GM23338 (cell line): ENCODE data around the gene KDM1A. TPM values are rescaled to one million over a fixed set of nuclear protein-coding genes. Genes with fewer than 3 reads are reported as not detected.

Experiments
- ATAC-seq: fragments of 200-7000 bp; cut with Tn5 transposase; 3 replicates; pipeline ENCODE4 v1.9.1; 2020
- DNase-seq: peaks from one replicate; pipeline ENCODE4 v3.0.0-alpha.2; 2015; ENCODE audit warnings: low spot score
- H2AFZ ChIP-seq: fragments of 200-600 bp; sonication (generic); 2 replicates; pipeline ENCODE4 v1.8.0; 2016; ENCODE audit warnings: antibody characterized with exemption, mild to moderate bottlenecking, moderate library complexity
- H3F3A ChIP-seq: fragments of 200-600 bp; sonication (generic); replicated peaks from 2 replicates; pipeline ENCODE4 v1.8.0; 2017; ENCODE audit warnings: antibody characterized with exemption, mixed run types, low read depth
- H3K27ac ChIP-seq: fragments of 200-600 bp; sonication (generic); 2 replicates; pipeline ENCODE4 v1.6.1; 2016; ENCODE audit warnings: low read depth
- H3K27me3 ChIP-seq: fragments of 200-600 bp; sonication (generic); 2 replicates; pipeline ENCODE4 v1.8.0; 2016; ENCODE audit warnings: mild to moderate bottlenecking, mixed run types, moderate library complexity; ENCODE audit not compliant: insufficient read depth
- H3K36me3 ChIP-seq: fragments of 200-600 bp; sonication (generic); 2 replicates; pipeline ENCODE4 v1.8.0; 2016; ENCODE audit warnings: mild to moderate bottlenecking; ENCODE audit not compliant: insufficient read depth
- H3K4me1 ChIP-seq: fragments of 200-600 bp; sonication (generic); 2 replicates; pipeline ENCODE4 v1.8.0; 2016; ENCODE audit warnings: mild to moderate bottlenecking, moderate library complexity; ENCODE audit not compliant: insufficient read depth
- H3K4me2 ChIP-seq: fragments of 200-600 bp; sonication (generic); 2 replicates; pipeline ENCODE4 v1.7.1; 2017; ENCODE audit warnings: mixed run types
- H3K4me3 ChIP-seq: fragments of 200-600 bp; sonication (generic); 2 replicates; pipeline ENCODE4 v1.6.1; 2016; ENCODE audit warnings: mixed run types
- H3K79me2 ChIP-seq: fragments of 200-600 bp; sonication (generic); replicated peaks from 2 replicates; pipeline ENCODE4 v1.8.0; 2017; ENCODE audit warnings: mild to moderate bottlenecking; ENCODE audit not compliant: insufficient read depth
- H3K9me2 ChIP-seq: fragments of 200-600 bp; sonication (generic); 2 replicates; pipeline ENCODE4 v1.8.0; 2017; ENCODE audit not compliant: insufficient read depth
- H4K20me1 ChIP-seq: fragments of 200-600 bp; sonication (generic); replicated peaks from 2 replicates; pipeline ENCODE4 v1.8.0; 2017; ENCODE audit warnings: mild to moderate bottlenecking; ENCODE audit not compliant: insufficient read depth
- H3K27ac Mint-ChIP-seq: 2 replicates; pipeline ENCODE4 v1.8.0; 2020; ENCODE audit warnings: inconsistent platforms, mild to moderate bottlenecking, moderate library complexity, mixed read lengths
- H3K27me3 Mint-ChIP-seq: 3 replicates; pipeline ENCODE4 v1.8.0; 2022; ENCODE audit warnings: low read depth, mild to moderate bottlenecking, moderate library complexity, mixed read lengths, inconsistent platforms; ENCODE audit not compliant: insufficient read depth, poor library complexity
- H3K36me3 Mint-ChIP-seq: 3 replicates; pipeline ENCODE4 v1.8.0; 2021; ENCODE audit warnings: low read depth, mild to moderate bottlenecking, inconsistent platforms, moderate library complexity, mixed read lengths
- H3K4me1 Mint-ChIP-seq: 3 replicates; pipeline ENCODE4 v1.8.0; 2020; ENCODE audit warnings: mild to moderate bottlenecking, inconsistent platforms, mixed read lengths
- H3K4me3 Mint-ChIP-seq: 3 replicates; pipeline ENCODE4 v1.8.0; 2021; ENCODE audit warnings: moderate library complexity, mild to moderate bottlenecking, inconsistent platforms, mixed read lengths
- H3K9me3 Mint-ChIP-seq: 3 replicates; pipeline ENCODE4 v1.8.0; 2020; ENCODE audit warnings: moderate library complexity, mild to moderate bottlenecking, inconsistent platforms, mixed read lengths
- CTCF ChIP-seq, 2 experiments: fragments of 200-600 bp in 1 of 2; sonication (generic) in 1 of 2; conservative IDR thresholded peaks; 2 replicates each; pipeline versions ENCODE4 v1.5.1 to v1.6.1; 2016 to 2017; ENCODE audit warnings: antibody characterized with exemption in 2 of 2, low read depth in 2 of 2, mild to moderate bottlenecking in 2 of 2, moderate library complexity in 1 of 2
- ETS1 ChIP-seq: IDR thresholded peaks from 2 replicates; pipeline ENCODE4 v1.6.1; 2016; ENCODE audit warnings: antibody characterized with exemption
- EZH2 ChIP-seq: fragments of 200-600 bp; sonication (generic); IDR thresholded peaks from one replicate; pipeline ENCODE4 v1.8.0; 2017; ENCODE audit warnings: antibody characterized with exemption, mild to moderate bottlenecking, low read depth; ENCODE audit not compliant: unreplicated experiment
- EZH2phosphoT487 ChIP-seq: fragments of 200-600 bp; sonication (generic); IDR thresholded peaks from one replicate; pipeline ENCODE4 v1.8.1; 2018; ENCODE audit warnings: antibody characterized with exemption; ENCODE audit not compliant: unreplicated experiment
- NANOG ChIP-seq: IDR thresholded peaks from 2 replicates; pipeline ENCODE4 v1.6.1; 2016; ENCODE audit warnings: antibody characterized with exemption, borderline replicate concordance
- POLR2AphosphoS5 ChIP-seq: IDR thresholded peaks from 2 replicates; pipeline ENCODE4 v1.6.1; 2016; ENCODE audit warnings: antibody characterized with exemption, low read depth
- STAT1 ChIP-seq: IDR thresholded peaks from one replicate; pipeline ENCODE4 v1.6.1; 2016; ENCODE audit warnings: antibody characterized with exemption; ENCODE audit not compliant: unreplicated experiment
- ZNF114 ChIP-seq: fragments of 250-450 bp; sonication (Bioruptor Pico); IDR thresholded peaks from 2 replicates; pipeline ENCODE4 v1.5.0; 2020; ENCODE audit warnings: mild to moderate bottlenecking, moderate library complexity
- ZNF331 ChIP-seq: fragments of 250-450 bp; sonication (Bioruptor Pico); IDR thresholded peaks from 2 replicates; pipeline ENCODE4 v1.5.0; 2020; ENCODE audit warnings: low read depth, mild to moderate bottlenecking, moderate library complexity
- ZNF462 ChIP-seq: fragments of 250-450 bp; sonication (Bioruptor Pico); IDR thresholded peaks from 2 replicates; pipeline ENCODE4 v1.5.0; 2020; ENCODE audit warnings: mild to moderate bottlenecking, moderate library complexity
- polyA plus RNA-seq: library from polyadenylated mRNA; unstranded; fragments of >200 nt; fragmentation: Nextera tagmentation; extraction: Ambion mirVana; gene quantifications from 2 replicates; pipeline ENCODE4 v1.2.1, GENCODE V29; 2016
- total RNA-seq: library from RNA; depleted of rRNA; stranded (reverse); fragments of >200 nt; shearing (Covaris generic); gene quantifications from 2 replicates; pipeline ENCODE4 v1.2.3, GENCODE V29; 2014

KDM1A gene
- total and polyA plus RNA-seq, 2 experiments from 2014 or later = 86.4 to 252 TPM

GRCh38 chr1:23051290-23051909 is 32.1 kb downstream of the KDM1A start:
- peaks cover 78% of the 10 kb centered on the region for H3K79me2 ChIP-seq
- H3K9me2 ChIP-seq = no peaks in the 10 kb centered on the region
- H3K27ac ChIP-seq = no peak overlapping the region
- peak overlapping the region; percentile 62 for H3K4me2 ChIP-seq
- H3K27ac Mint-ChIP-seq = peak overlapping the region; percentile 61; the same call in 1 of the 2 replicates
- H3K4me3 Mint-ChIP-seq = peak overlapping the region; percentile 31; the same call in 1 of the 3 replicates
- peaks cover 18% of the 10 kb centered on the region; the same call in 2 of the 3 replicates for H3K4me1 Mint-ChIP-seq
- ATAC-seq (no peak), DNase-seq (no peak)
- peaks cover 40% of the 10 kb centered on the region for H4K20me1 ChIP-seq
- H3K9me3 Mint-ChIP-seq = no peaks in the 10 kb centered on the region
- H2AFZ ChIP-seq = no peak overlapping the region
- peaks cover 1% of the 10 kb centered on the region for H3K27me3 Mint-ChIP-seq
- H3K36me3 Mint-ChIP-seq = peaks cover 47% of the 10 kb centered on the region
- TF ChIP-seq EZH2 (no peak), NANOG (no peak), CTCF (conservative IDR thresholded peaks at IDR 0.05; ENCODE audit: low read depth in 2 of 2) (no peak), POLR2AphosphoS5 (no peak), EZH2phosphoT487 (no peak)
- peaks cover 32% of the 10 kb centered on the region; the same call in 1 of the 2 replicates for H3K36me3 ChIP-seq
- H3K27me3 ChIP-seq = no peaks in the 10 kb centered on the region
- H3K4me1 ChIP-seq = peaks cover 21% of the 10 kb centered on the region
- H3K4me3 ChIP-seq = peak overlapping the region; percentile 7; the same call in 1 of the 2 replicates
- H3F3A ChIP-seq = no peaks in the 10 kb centered on the region

GRCh38 chr1:23057301-23057700 is 38.0 kb downstream of the KDM1A start:
- H3K9me2 ChIP-seq = no peaks in the 10 kb centered on the region
- Mint-ChIP-seq H3K36me3 (peaks cover 82% of the 10 kb centered on the region), H3K9me3 (no peaks in the 10 kb centered on the region), H3K27ac (no peak overlapping the region), H3K4me1 (peaks cover 4% of the 10 kb centered on the region; the same call in 2 of the 3 replicates), H3K27me3 (peaks cover 2% of the 10 kb centered on the region), H3K4me3 (no peak overlapping the region)
- no peak for ATAC-seq
- H3K4me3 ChIP-seq = no peak overlapping the region
- peaks cover 31% of the 10 kb centered on the region for H3K79me2 ChIP-seq
- H3K27me3 ChIP-seq = no peaks in the 10 kb centered on the region
- H4K20me1 ChIP-seq = peaks cover 42% of the 10 kb centered on the region
- no peak overlapping the region for H3K27ac ChIP-seq
- DNase-seq = no peak
- H2AFZ ChIP-seq = no peak overlapping the region
- peaks cover under 1% of the 10 kb centered on the region; the same call in 1 of the 2 replicates for H3K4me1 ChIP-seq
- H3F3A ChIP-seq = no peaks in the 10 kb centered on the region
- no peak overlapping the region for H3K4me2 ChIP-seq
- H3K36me3 ChIP-seq = peaks cover 68% of the 10 kb centered on the region
- TF ChIP-seq STAT1 (no peak), EZH2phosphoT487 (no peak), EZH2 (no peak), ZNF114 (CRISPR knock-in tag) (no peak), ZNF331 (CRISPR knock-in tag) (no peak), ETS1 (no peak), ZNF462 (no peak)
